ENCODE results near the gene TMEM252. TPM values are rescaled to one million over a fixed set of nuclear protein-coding genes. Genes with fewer than 3 reads are reported as not detected.

The TMEM252 gene
- total RNA-seq, 2 donors from 2014 or later, result not detected

GRCh38 chr9:68493541-68493940 is 47.1 kb downstream of the TMEM252 start:
- H3K4me3 ChIP-seq (ENCODE audit: low read length), result no peak overlapping the region
- TF ChIP-seq CTCF (conservative IDR thresholded peaks at IDR 0.05), result no peak
- H3K9me3 ChIP-seq (ENCODE audit: control insufficient read depth, low read length), result no peaks in the 10 kb centered on the region
- H3K9ac ChIP-seq (ENCODE audit: extremely low read depth, low read length, poor library complexity, severe bottlenecking), result no peak overlapping the region
- H3K4me1 Mint-ChIP-seq, result no peaks in the 10 kb centered on the region
- H3K27me3 ChIP-seq (ENCODE audit: control insufficient read depth, insufficient read depth, low read length, poor library complexity, severe bottlenecking), result peaks cover 74% of the 10 kb centered on the region
- peaks cover 6% of the 10 kb centered on the region for H3K4me1 ChIP-seq (ENCODE audit: control insufficient read depth, insufficient read depth, low read length)
- no peak for DNase-seq
- no peaks in the 10 kb centered on the region for H3K36me3 ChIP-seq (ENCODE audit: control insufficient read depth, insufficient read depth, low read length)
- H3K27me3 Mint-ChIP-seq (ENCODE audit: insufficient read depth), result peaks cover 79% of the 10 kb centered on the region
- H3K4me3 Mint-ChIP-seq, result no peak overlapping the region
- H3K27ac ChIP-seq (ENCODE audit: low read depth, low read length), result no peak overlapping the region
- H3K27ac Mint-ChIP-seq, result no peak overlapping the region
- no peaks in the 10 kb centered on the region for H3K36me3 Mint-ChIP-seq (ENCODE audit: low read depth)
- no peaks in the 10 kb centered on the region for H3K9me3 Mint-ChIP-seq

GRCh38 chr9:68492806-68493205 is 47.9 kb downstream of the TMEM252 start:
- H3K9me3 ChIP-seq (ENCODE audit: control insufficient read depth, low read length), result no peaks in the 10 kb centered on the region
- peaks cover 70% of the 10 kb centered on the region for H3K27me3 ChIP-seq (ENCODE audit: control insufficient read depth, insufficient read depth, low read length, poor library complexity, severe bottlenecking)
- H3K36me3 ChIP-seq (ENCODE audit: control insufficient read depth, insufficient read depth, low read length), result no peaks in the 10 kb centered on the region
- no peak for DNase-seq
- Mint-ChIP-seq H3K27me3 (ENCODE audit: insufficient read depth) (peaks cover 78% of the 10 kb centered on the region), H3K4me3 (no peak overlapping the region), H3K36me3 (ENCODE audit: low read depth) (no peaks in the 10 kb centered on the region), H3K27ac (no peak overlapping the region), H3K4me1 (no peaks in the 10 kb centered on the region), H3K9me3 (no peaks in the 10 kb centered on the region)
- H3K4me1 ChIP-seq (ENCODE audit: control insufficient read depth, insufficient read depth, low read length), result peaks cover 6% of the 10 kb centered on the region
- no peak overlapping the region for H3K4me3 ChIP-seq (ENCODE audit: low read length)
- H3K9ac ChIP-seq (ENCODE audit: extremely low read depth, low read length, poor library complexity, severe bottlenecking), result no peak overlapping the region
- 81 to 93% methylated on average over 6 of the region's 6 CpGs for WGBS, 2 experiments (ENCODE audit: insufficient coverage in 1 of 2, insufficient read length in 1 of 2)
- H3K27ac ChIP-seq (ENCODE audit: low read depth, low read length), result no peak overlapping the region
- TF ChIP-seq CTCF (conservative IDR thresholded peaks at IDR 0.05), result no peak

GRCh38 chr9:68489646-68490045 is 51.0 kb downstream of the TMEM252 start:
- Histone ChIP-seq H3K4me1 (ENCODE audit: control insufficient read depth, insufficient read depth, low read length) (peaks cover 2% of the 10 kb centered on the region), H3K9ac (ENCODE audit: extremely low read depth, low read length, poor library complexity, severe bottlenecking) (no peak overlapping the region), H3K27ac (ENCODE audit: low read depth, low read length) (no peak overlapping the region), H3K27me3 (ENCODE audit: control insufficient read depth, insufficient read depth, low read length, poor library complexity, severe bottlenecking) (peaks cover 55% of the 10 kb centered on the region), H3K36me3 (ENCODE audit: control insufficient read depth, insufficient read depth, low read length) (no peaks in the 10 kb centered on the region), H3K4me3 (ENCODE audit: low read length) (no peak overlapping the region), H3K9me3 (ENCODE audit: control insufficient read depth, low read length) (peaks cover 15% of the 10 kb centered on the region)
- Mint-ChIP-seq H3K4me3 (no peak overlapping the region), H3K4me1 (no peaks in the 10 kb centered on the region), H3K27ac (no peak overlapping the region), H3K27me3 (ENCODE audit: insufficient read depth) (peaks cover 64% of the 10 kb centered on the region), H3K9me3 (peaks cover 7% of the 10 kb centered on the region), H3K36me3 (ENCODE audit: low read depth) (no peaks in the 10 kb centered on the region)
- WGBS, 2 experiments (ENCODE audit: insufficient coverage in 1 of 2, insufficient read length in 1 of 2), result 92 to 97% methylated on average over 2 to 4 of the region's 4 CpGs
- no peak for TF ChIP-seq CTCF (conservative IDR thresholded peaks at IDR 0.05)
- DNase-seq, result no peak
